SK-N-SH (cell line): ENCODE measurements around the gene S100A4. TPM values are rescaled to one million over a fixed set of nuclear protein-coding genes. Genes with fewer than 3 reads are reported as not detected.

ENCODE experiments used
- CTCF ChIA-PET: fragments of 300-600, 350-600 bp; formaldehyde crosslinking; extraction: SDS; loops from one replicate; lab custom pipeline; 2021; lab: Yijun Ruan, JAX
- POLR2A ChIA-PET: fragments of 350-600 bp; sonication (Branson Sonifier 250); formaldehyde crosslinking; extraction: SDS; loops from one replicate; lab custom pipeline; 2020; ENCODE audit warnings: antibody characterized with exemption, inconsistent platforms; lab: Yijun Ruan, JAX
- DNase-seq: peaks from one replicate; pipeline ENCODE4 v3.0.0; 2012
- H2AFZ ChIP-seq: fragments of 200-600 bp; sonication (generic); 2 replicates; pipeline ENCODE4 v1.8.1; 2016; ENCODE audit warnings: antibody characterized with exemption, mild to moderate bottlenecking, low read depth
- H3F3A ChIP-seq: fragments of 200-600 bp; sonication (generic); replicated peaks from 2 replicates; pipeline ENCODE3; 2016; ENCODE audit warnings: antibody characterized with exemption, mild to moderate bottlenecking; ENCODE audit not compliant: insufficient read depth
- H3K27ac ChIP-seq, 2 experiments: fragments of 200-500 bp in 1 of 2; fragments of 200-600 bp in 1 of 2; sonication (Bioruptor generic) in 1 of 2; sonication (generic), shearing (Covaris generic) in 1 of 2; 2 replicates each; pipeline versions ENCODE4 v1.5.1 to v1.6.1; 2014 to 2016; ENCODE audit warnings: low read depth in 2 of 2, inconsistent platforms in 1 of 2, low read length in 1 of 2, mild to moderate bottlenecking in 1 of 2, mixed read lengths in 1 of 2
- H3K27me3 ChIP-seq: fragments of 200-600 bp; sonication (generic), shearing (Covaris generic); 2 replicates; pipeline ENCODE4 v1.6.1; 2016; ENCODE audit warnings: mixed run types; ENCODE audit not compliant: insufficient read depth
- H3K36me3 ChIP-seq, 2 experiments: fragments of 200-500 bp in 1 of 2; fragments of 200-600 bp in 1 of 2; sonication (Bioruptor generic) in 1 of 2; sonication (generic) in 1 of 2; replicated peaks in 1 of 2; 2 replicates each; pipeline versions ENCODE3 to v1.5.1; 2014 to 2016; ENCODE audit warnings: low read length in 1 of 2, mild to moderate bottlenecking in 1 of 2; ENCODE audit not compliant: insufficient read depth in 2 of 2, control insufficient read depth in 1 of 2
- H3K4me1 ChIP-seq, 2 experiments: fragments of 200-500 bp in 1 of 2; fragments of 200-600 bp in 1 of 2; sonication (Bioruptor generic) in 1 of 2; sonication (generic), shearing (Covaris generic) in 1 of 2; 2 replicates each; pipeline versions ENCODE4 v1.5.1 to v1.6.1; 2014 to 2016; ENCODE audit warnings: low read depth in 1 of 2, low read length in 1 of 2, mixed run types in 1 of 2; ENCODE audit not compliant: insufficient read depth in 2 of 2, control insufficient read depth in 1 of 2
- H3K4me2 ChIP-seq: fragments of 200-600 bp; sonication (generic), shearing (Covaris generic); 2 replicates; pipeline ENCODE4 v1.6.1; 2017; ENCODE audit warnings: mixed run types
- H3K4me3 ChIP-seq, 2 experiments: fragments of 200-500 bp in 1 of 2; fragments of 200-600 bp in 1 of 2; sonication (Bioruptor generic) in 1 of 2; sonication (generic), shearing (Covaris generic) in 1 of 2; 2 replicates each; pipeline versions ENCODE4 v1.5.1 to v1.8.1; 2014 to 2016; ENCODE audit warnings: low read depth in 2 of 2, inconsistent platforms in 1 of 2, low read length in 1 of 2, mild to moderate bottlenecking in 1 of 2, mixed read lengths in 1 of 2, moderate library complexity in 1 of 2
- H3K79me2 ChIP-seq: fragments of 200-600 bp; sonication (generic); 2 replicates; pipeline ENCODE4 v1.8.1; 2017; ENCODE audit warnings: mild to moderate bottlenecking; ENCODE audit not compliant: insufficient read depth
- H3K9ac ChIP-seq: fragments of 200-600 bp; sonication (generic); 2 replicates; pipeline ENCODE4 v1.6.1; 2017; ENCODE audit warnings: mixed run types
- H3K9me2 ChIP-seq: fragments of 200-600 bp; sonication (generic); 2 replicates; pipeline ENCODE4 v1.6.1; 2017; ENCODE audit warnings: mixed run types
- H3K9me3 ChIP-seq: fragments of 200-600 bp; sonication (generic); 2 replicates; pipeline ENCODE4 v1.6.1; 2017; ENCODE audit warnings: mixed run types, mild to moderate bottlenecking, moderate library complexity
- H4K20me1 ChIP-seq: fragments of 200-600 bp; sonication (generic); 2 replicates; pipeline ENCODE4 v1.6.1; 2017; ENCODE audit warnings: mild to moderate bottlenecking, mixed run types; ENCODE audit not compliant: insufficient read depth
- EP300 ChIP-seq, 2 experiments: IDR thresholded peaks; 2 replicates each; pipeline versions ENCODE4 v1.4.0 to v1.6.1; 2012; ENCODE audit warnings: borderline replicate concordance in 1 of 2, low read depth in 1 of 2, low read length in 1 of 2
- EZH2phosphoT487 ChIP-seq: fragments of 200-600 bp; sonication (generic); IDR thresholded peaks from 2 replicates; pipeline ENCODE4 v1.6.1; 2017; ENCODE audit warnings: low read depth, mixed run types, mild to moderate bottlenecking, antibody characterized with exemption, moderate library complexity, borderline replicate concordance
- GABPA ChIP-seq: IDR thresholded peaks from 2 replicates; pipeline ENCODE4 v1.4.0; 2012; ENCODE audit warnings: low read depth, mild to moderate bottlenecking
- GATA2 ChIP-seq: sonication (generic); formaldehyde crosslinking; IDR thresholded peaks from 2 replicates; pipeline ENCODE4 v1.5.0; 2020; ENCODE audit warnings: mild to moderate bottlenecking, missing genetic modification reagents
- POLR2AphosphoS5 ChIP-seq: IDR thresholded peaks from 2 replicates; pipeline ENCODE4 v1.6.1; 2012; ENCODE audit warnings: low read depth, low read length
- REST ChIP-seq: IDR thresholded peaks from 2 replicates; pipeline ENCODE4 v1.6.1; 2012; ENCODE audit warnings: mild to moderate bottlenecking, low read depth, low read length, moderate library complexity
- RFX5 ChIP-seq: IDR thresholded peaks from 2 replicates; pipeline ENCODE4 v1.6.1; 2012; ENCODE audit warnings: mild to moderate bottlenecking, improper control_type of control experiment, low read length
- RXRA ChIP-seq: IDR thresholded peaks from 2 replicates; pipeline ENCODE4 v1.4.0; 2012; ENCODE audit warnings: low read depth, mild to moderate bottlenecking, borderline replicate concordance
- SIN3A ChIP-seq: IDR thresholded peaks from 2 replicates; pipeline ENCODE4 v1.6.1; 2012; ENCODE audit warnings: low read depth, mild to moderate bottlenecking, low read length, moderate library complexity, borderline replicate concordance
- SMC3 ChIP-seq: IDR thresholded peaks from 2 replicates; pipeline ENCODE4 v1.6.1; 2012; ENCODE audit warnings: low read depth, low read length, improper control_type of control experiment
- TAF1 ChIP-seq: IDR thresholded peaks from 2 replicates; pipeline ENCODE4 v1.6.1; 2012; ENCODE audit warnings: low read depth, mild to moderate bottlenecking, low read length, moderate library complexity, borderline replicate concordance
- TEAD4 ChIP-seq: IDR thresholded peaks from 2 replicates; pipeline ENCODE4 v1.4.0; 2012; ENCODE audit warnings: mild to moderate bottlenecking, borderline replicate concordance; ENCODE audit not compliant: insufficient read depth
- USF2 ChIP-seq: fragments of 150-350 bp; IDR thresholded peaks from 2 replicates; pipeline ENCODE4 v1.6.1; 2017; ENCODE audit warnings: antibody characterized with exemption, low read length, low read depth, borderline replicate concordance
- YY1 ChIP-seq: IDR thresholded peaks from 2 replicates; pipeline ENCODE4 v1.4.0; 2012; ENCODE audit warnings: low read depth, mild to moderate bottlenecking
- WGBS: methylation state at CpG from one replicate; pipeline ENCODE4 v1.1.6; 2017; ENCODE audit warnings: low lambda C conversion rate; 5-methylcytosine and 5-hydroxymethylcytosine counted together
- polyA plus RNA-seq, 3 experiments: library from polyadenylated mRNA; depleted of rRNA; stranded (reverse); fragments of >200 nt; gene quantifications; 2 replicates each; pipeline ENCODE4 v1.2.3, GENCODE V29; 2012

The S100A4 gene
- polyA plus RNA-seq, 1 of the 3 experiments (the other 2 are of a cell fraction): 25.4 TPM

GRCh38 chr1:153549741-153550397 lies 4.3 kb upstream of the S100A4 start:
- Histone ChIP-seq H3K4me1 (peaks cover 60% of the 10 kb centered on the region in 2 experiments; a peak in 3 of 4 replicates), H3K4me2 (peak overlapping the region; percentile 51; the same call in 1 of the 2 replicates)
- CTCF ChIA-PET: interaction anchor here (0.7 to 11.8 kb wide), 7 partner anchors 9 to 196 kb away, joined by 3 to 62 read pairs (median 4); partner anchors contain the start of gene S100A5

More at GRCh38 chr1:153549741-153550397, 4.3 kb upstream of the S100A4 start:
- Histone ChIP-seq H2AFZ (0 out of 2 replicates have a peak overlapping the region, but pooled peaks have one; percentile 69), H3K9ac (peak overlapping the region; percentile 58; the same call in 1 of the 2 replicates), H3F3A (peaks cover 7% of the 10 kb centered on the region), H3K79me2 (no peaks in the 10 kb centered on the region), H3K4me3 (no peak overlapping the region), H3K9me3 (no peaks in the 10 kb centered on the region), H3K27ac (peak overlapping the region in 1 of 2 experiments; percentile 91; a peak in 3 of 4 replicates), H3K36me3 (no peaks in the 10 kb centered on the region), H3K27me3 (no peaks in the 10 kb centered on the region), H4K20me1 (no peaks in the 10 kb centered on the region), H3K9me2 (no peaks in the 10 kb centered on the region)
- 95% methylated on average over 6 of the region's 6 CpGs for WGBS
- no peak for DNase-seq
- POLR2A ChIA-PET: no interaction called here
- no peak for TF ChIP-seq USF2
- TF ChIP-seq EZH2phosphoT487: no peak
- TF ChIP-seq YY1: no peak
- no peak for TF ChIP-seq SIN3A
- TF ChIP-seq TEAD4: no peak
- TF ChIP-seq EP300 (IDR thresholded peaks at IDR 0.05; ENCODE audit: borderline replicate concordance in 1 of 2, low read depth in 1 of 2, low read length in 1 of 2): no peak
- no peak for TF ChIP-seq RFX5
- no peak for TF ChIP-seq TAF1
- TF ChIP-seq POLR2AphosphoS5: no peak
- no peak for TF ChIP-seq GABPA
- TF ChIP-seq SMC3: no peak
- TF ChIP-seq GATA2 (CRISPR knock-in tag): no peak
- no peak for TF ChIP-seq REST
- TF ChIP-seq RXRA: no peak
